HG03378 (cell line): ENCODE measurements around the gene RNU11.
A peak's percentile ranks its signal among the peaks of the same experiment; 100 is the strongest.
"Not testable (repeated sequence)": the region's sequence is repeated elsewhere in the genome, so short reads cannot be mapped to it uniquely, and the experiment has no call there.

ENCODE experiments used
- ATAC-seq: cut with Tn5 transposase; IDR thresholded peaks from one replicate; pipeline ENCODE4 v1.9.1; 2021; ENCODE audit warnings: mild to moderate bottlenecking, moderate library complexity; ENCODE audit not compliant: unreplicated experiment

RNU11 gene

GRCh38 chr1:28648474-28649198 is at the start of gene RNU11:
Gene RNU11, plus strand, starts transcription at chr1:28648600.
- peak; percentile 66 for ATAC-seq

- no peak for ATAC-seq
Observed at GRCh38 chr1:28601696-28602095, 46.7 kb upstream of the RNU11 start.

- ATAC-seq, result no peak
Observed at GRCh38 chr1:28602536-28603439, 45.6 kb upstream of the RNU11 start.

- no peak for ATAC-seq
Observed at GRCh38 chr1:28604411-28604810, 44.0 kb upstream of the RNU11 start.

- ATAC-seq, result no peak
Observed at GRCh38 chr1:28604962-28605361, 43.4 kb upstream of the RNU11 start.

- ATAC-seq, result no peak
Observed at GRCh38 chr1:28606771-28607170, 41.6 kb upstream of the RNU11 start.

- ATAC-seq, result no peak
Observed at GRCh38 chr1:28613175-28613574, 35.2 kb upstream of the RNU11 start.

- ATAC-seq, result no peak
Observed at GRCh38 chr1:28631713-28632112, 16.7 kb upstream of the RNU11 start.

GRCh38 chr1:28632560-28632959 is 15.8 kb upstream of the RNU11 start:
- ATAC-seq, result no peak

- no peak for ATAC-seq
Observed at GRCh38 chr1:28640766-28641165, 7.6 kb upstream of the RNU11 start.

GRCh38 chr1:28642056-28642846 is 6.1 kb upstream of the RNU11 start:
- ATAC-seq, result peak; percentile 4

- peak; percentile 67 for ATAC-seq
Observed at GRCh38 chr1:28642847-28643635, 5.4 kb upstream of the RNU11 start, which contains the start of gene TAF12. Gene TAF12, minus strand, starts transcription at chr1:28643067. Its CDS starts 20,986 bp downstream, at chr1:28622081.

GRCh38 chr1:28644494-28644893 is 3.9 kb upstream of the RNU11 start:
- no peak for ATAC-seq

- ATAC-seq, result not testable (repeated sequence)
Observed at GRCh38 chr1:28645406-28645805, 3.0 kb upstream of the RNU11 start.

- no peak for ATAC-seq
Observed at GRCh38 chr1:28646040-28646439, 2.4 kb upstream of the RNU11 start.

GRCh38 chr1:28648008-28648473 is 359 bp upstream of the RNU11 start:
- ATAC-seq, result peak; percentile 52

GRCh38 chr1:28653063-28653462 is 4.7 kb downstream of the RNU11 start:
- ATAC-seq, result not testable (repeated sequence)

GRCh38 chr1:28653870-28654269 is 5.5 kb downstream of the RNU11 start:
- not testable (repeated sequence) for ATAC-seq

- not testable (repeated sequence) for ATAC-seq
Observed at GRCh38 chr1:28655448-28656311, 7.3 kb downstream of the RNU11 start.
